Measurements from ENCODE around the gene CD44.

The CD44 gene

GRCh38 chr11:35270342-35270741 is 131.4 kb downstream of the CD44 start:
- DNase-seq: no peak

GRCh38 chr11:35271031-35271430 is 132.1 kb downstream of the CD44 start:
- DNase-seq: no peak

GRCh38 chr11:35272391-35272902 is 133.5 kb downstream of the CD44 start:
- no peak for DNase-seq

GRCh38 chr11:35274909-35275785 is 136.2 kb downstream of the CD44 start:
- DNase-seq: peak; percentile 22

- DNase-seq: no peak
These were observed 136.8 kb downstream of the CD44 start for GRCh38 chr11:35275786-35276170.

- no peak for DNase-seq
These were observed 137.6 kb downstream of the CD44 start for GRCh38 chr11:35276396-35277145.

- DNase-seq: no peak
These were observed 138.9 kb downstream of the CD44 start for GRCh38 chr11:35277827-35278226.

- no peak for DNase-seq
These were observed 141.8 kb downstream of the CD44 start for GRCh38 chr11:35280727-35281126.

- DNase-seq: no peak
These were observed 142.3 kb downstream of the CD44 start for GRCh38 chr11:35281169-35281688.

Data from EL (cell line).